Peyer's patch (tissue), 4 donors: ENCODE measurements around the gene CEP85L.

ENCODE experiments used
- POLR2A ChIP-seq, 2 donors: fragments of 450-650 bp; IDR thresholded peaks; one replicate each; pipeline ENCODE4 v1.5.1; 2017; ENCODE audit warnings: antibody characterized with exemption in 2 of 2, mild to moderate bottlenecking in 2 of 2, moderate library complexity in 2 of 2
- TF ChIP-seq, protein P1 (sequence below), 6 experiments: fragments of 450-650 bp in 4 of 6; fragments of 200-600 bp in 2 of 6; sonication (generic) in 1 of 6; IDR thresholded peaks; one replicate each; pipeline ENCODE4 v1.5.1; 2017 to 2019; ENCODE audit warnings: antibody characterized with exemption in 6 of 6, mild to moderate bottlenecking in 3 of 6, moderate library complexity in 1 of 6

DNA sequence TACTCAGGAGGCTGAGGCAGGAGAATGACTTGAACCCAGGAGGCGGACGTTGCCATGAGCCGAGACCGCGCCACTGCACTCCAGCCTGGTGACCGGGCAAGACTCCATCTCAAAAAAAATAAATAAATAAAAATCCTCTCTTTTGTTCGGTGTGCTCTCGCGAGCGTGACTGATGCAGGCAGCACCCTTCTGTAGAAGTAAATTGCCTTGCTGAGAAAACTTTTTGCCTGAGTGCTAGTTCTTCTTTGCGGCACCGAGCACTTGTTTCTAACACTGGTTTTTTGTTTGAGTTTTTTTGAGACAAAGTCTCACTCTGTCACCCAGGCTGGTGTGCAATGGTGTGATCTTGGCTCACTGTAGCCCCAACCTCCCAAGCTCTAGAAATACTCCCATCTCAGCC is 72.8 kb downstream of the CEP85L start:
- TF ChIP-seq, protein P1, sequence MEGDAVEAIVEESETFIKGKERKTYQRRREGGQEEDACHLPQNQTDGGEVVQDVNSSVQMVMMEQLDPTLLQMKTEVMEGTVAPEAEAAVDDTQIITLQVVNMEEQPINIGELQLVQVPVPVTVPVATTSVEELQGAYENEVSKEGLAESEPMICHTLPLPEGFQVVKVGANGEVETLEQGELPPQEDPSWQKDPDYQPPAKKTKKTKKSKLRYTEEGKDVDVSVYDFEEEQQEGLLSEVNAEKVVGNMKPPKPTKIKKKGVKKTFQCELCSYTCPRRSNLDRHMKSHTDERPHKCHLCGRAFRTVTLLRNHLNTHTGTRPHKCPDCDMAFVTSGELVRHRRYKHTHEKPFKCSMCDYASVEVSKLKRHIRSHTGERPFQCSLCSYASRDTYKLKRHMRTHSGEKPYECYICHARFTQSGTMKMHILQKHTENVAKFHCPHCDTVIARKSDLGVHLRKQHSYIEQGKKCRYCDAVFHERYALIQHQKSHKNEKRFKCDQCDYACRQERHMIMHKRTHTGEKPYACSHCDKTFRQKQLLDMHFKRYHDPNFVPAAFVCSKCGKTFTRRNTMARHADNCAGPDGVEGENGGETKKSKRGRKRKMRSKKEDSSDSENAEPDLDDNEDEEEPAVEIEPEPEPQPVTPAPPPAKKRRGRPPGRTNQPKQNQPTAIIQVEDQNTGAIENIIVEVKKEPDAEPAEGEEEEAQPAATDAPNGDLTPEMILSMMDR (IDR thresholded peaks at IDR 0.05): no peak
- no peak for TF ChIP-seq POLR2A (IDR thresholded peaks at IDR 0.05)
